ENCODE results near the gene ODC1. TPM values are rescaled to one million over a fixed set of nuclear protein-coding genes. Genes with fewer than 3 reads are reported as not detected.

ODC1 gene
- total RNA-seq, 3 donors from 2014 or later: 39.8 to 68.8 (median 60.3) TPM

- Histone ChIP-seq H3K27ac (no peak overlapping the region), H3K4me3 (no peak overlapping the region), H3K4me1 (peaks cover 0 to 8% of the 10 kb centered on the region in 2 donors), H3K9me3 (no peaks in the 10 kb centered on the region), H3K27me3 (no peaks in the 10 kb centered on the region), H3K36me3 (no peaks in the 10 kb centered on the region)
- DNase-seq (ENCODE audit: low spot score in 2 of 2): no peak
- intact Hi-C loops (cut with DNase I; ENCODE audit: low total_unique reads): no loop called here
- TF ChIP-seq CTCF (IDR thresholded peaks at IDR 0.05): no peak
- no peak for TF ChIP-seq POLR2A (IDR thresholded peaks at IDR 0.05)
- TF ChIP-seq POLR2AphosphoS5 (IDR thresholded peaks at IDR 0.05): no peak
These were observed 35.7 kb downstream of the ODC1 start for GRCh38 chr2:10412380-10412779.

DNA sequence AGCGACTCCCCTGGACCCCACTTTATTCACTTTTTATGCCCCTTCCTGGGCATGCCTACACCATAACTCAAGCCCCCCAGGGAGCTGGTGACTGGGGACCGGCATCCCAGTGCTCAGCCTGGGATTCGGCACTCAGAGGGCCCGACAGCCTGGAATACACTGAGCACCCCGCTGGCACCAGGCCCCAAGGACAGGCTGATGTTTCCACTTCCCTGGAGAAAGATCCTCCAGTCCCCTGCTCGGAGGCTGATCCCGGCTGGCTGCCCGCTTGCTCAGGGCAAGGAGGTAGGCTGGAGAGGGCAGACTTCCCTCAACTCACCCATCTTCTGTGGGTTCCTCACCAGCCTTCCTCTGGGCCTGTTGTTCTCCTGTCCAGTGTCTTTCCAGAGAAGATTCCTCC lies 36.6 kb downstream of the ODC1 start:
- no peak for DNase-seq (ENCODE audit: low spot score in 2 of 2)
- intact Hi-C loops (cut with DNase I; ENCODE audit: low total_unique reads): no loop called here
- Histone ChIP-seq H3K36me3 (no peaks in the 10 kb centered on the region), H3K4me3 (no peak overlapping the region), H3K4me1 (peaks cover 3 to 14% of the 10 kb centered on the region in 2 donors), H3K27me3 (no peaks in the 10 kb centered on the region), H3K27ac (no peak overlapping the region), H3K9me3 (no peaks in the 10 kb centered on the region)
- TF ChIP-seq POLR2A (IDR thresholded peaks at IDR 0.05) (no peak), CTCF (IDR thresholded peaks at IDR 0.05) (no peak), POLR2AphosphoS5 (IDR thresholded peaks at IDR 0.05) (no peak)

DNA sequence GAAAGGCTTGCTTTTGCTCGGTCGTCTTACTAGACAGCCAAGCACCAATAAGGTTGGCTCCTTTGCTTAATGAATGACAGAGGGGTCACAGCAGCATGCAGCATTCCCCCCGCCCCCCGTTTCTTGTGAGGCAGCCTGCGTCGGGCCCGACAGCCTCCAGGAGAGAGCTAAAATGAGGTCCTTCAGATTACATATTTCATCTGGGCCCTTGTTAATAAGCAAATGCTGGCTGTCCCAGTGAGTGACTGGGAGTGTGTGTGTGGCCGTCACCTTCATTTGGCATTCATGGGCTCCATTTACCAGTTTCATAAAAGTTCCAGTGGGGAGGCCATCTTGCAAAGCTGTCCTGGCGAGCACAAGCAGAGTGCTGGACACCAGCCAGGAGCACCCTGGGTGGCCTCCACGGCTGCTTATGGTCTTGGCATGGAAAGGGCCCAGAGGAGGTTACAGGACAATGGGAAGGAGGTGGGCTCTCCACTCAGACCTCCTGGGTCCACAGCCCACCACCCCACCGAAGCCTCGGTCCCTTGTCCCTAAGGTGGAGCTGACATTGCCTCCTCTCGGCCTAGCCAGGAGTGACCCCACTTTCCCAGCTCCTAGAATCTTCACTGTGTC lies 37.2 kb downstream of the ODC1 start:
- peaks cover 3 to 21% of the 10 kb centered on the region in 2 donors for H3K4me1 ChIP-seq
- no peak for TF ChIP-seq POLR2AphosphoS5 (IDR thresholded peaks at IDR 0.05)
- TF ChIP-seq POLR2A (IDR thresholded peaks at IDR 0.05): no peak
- TF ChIP-seq CTCF (IDR thresholded peaks at IDR 0.05): no peak
- intact Hi-C loops (cut with DNase I; ENCODE audit: low total_unique reads): no loop called here
- no peaks in the 10 kb centered on the region for H3K9me3 ChIP-seq
- no peak for DNase-seq (ENCODE audit: low spot score in 2 of 2)
- H3K4me3 ChIP-seq: no peak overlapping the region
- no peaks in the 10 kb centered on the region for H3K27me3 ChIP-seq
- H3K27ac ChIP-seq: no peak overlapping the region
- H3K36me3 ChIP-seq: no peaks in the 10 kb centered on the region

- H3K4me1 ChIP-seq: peaks cover 3 to 25% of the 10 kb centered on the region in 2 donors
- H3K27ac ChIP-seq: no peak overlapping the region
- no peaks in the 10 kb centered on the region for H3K36me3 ChIP-seq
- no peaks in the 10 kb centered on the region for H3K9me3 ChIP-seq
- H3K27me3 ChIP-seq: no peaks in the 10 kb centered on the region
- H3K4me3 ChIP-seq: no peak overlapping the region
- intact Hi-C loops (cut with DNase I; ENCODE audit: low total_unique reads): no loop called here
- no peak for DNase-seq (ENCODE audit: low spot score in 2 of 2)
- TF ChIP-seq CTCF (IDR thresholded peaks at IDR 0.05) (no peak), POLR2A (IDR thresholded peaks at IDR 0.05) (no peak), POLR2AphosphoS5 (IDR thresholded peaks at IDR 0.05) (no peak)
These were observed 37.9 kb downstream of the ODC1 start for GRCh38 chr2:10410001-10410822.
